ENCODE measurements around the gene KCNB1. TPM values are rescaled to one million over a fixed set of nuclear protein-coding genes. Genes with fewer than 3 reads are reported as not detected.

Gene KCNB1
- total RNA-seq, 1 experiment from 2014 or later = 0.68 TPM

GRCh38 chr20:49489688-49490087 is 7.2 kb upstream of the KCNB1 start:
- no peaks in the 10 kb centered on the region for H3K4me1 Mint-ChIP-seq
- Histone ChIP-seq H3K79me2 (ENCODE audit: insufficient read depth, low read length) (no peaks in the 10 kb centered on the region), H3K79me1 (ENCODE audit: insufficient read depth, low read depth, low read length, poor library complexity, severe bottlenecking) (no peaks in the 10 kb centered on the region), H3K56ac (ENCODE audit: insufficient read length, low read depth, low read length) (no peak overlapping the region), H3T11ph (ENCODE audit: low read length) (no peak overlapping the region), H2BK120ac (ENCODE audit: low read depth, low read length, poor library complexity, severe bottlenecking) (no peak overlapping the region), H3K23me2 (ENCODE audit: insufficient read length, low read depth, low read length, poor library complexity, severe bottlenecking) (no peaks in the 10 kb centered on the region), H4K8ac (replicated peaks; ENCODE audit: insufficient read length, low read depth, low read length) (no peak overlapping the region), H4K20me1 (ENCODE audit: control insufficient read depth, insufficient read depth, insufficient read length) (no peaks in the 10 kb centered on the region), H2BK15ac (ENCODE audit: low read depth, low read length) (no peak overlapping the region), H4K91ac (ENCODE audit: insufficient read length, low read depth, low read length) (no peak overlapping the region), H3K4ac (ENCODE audit: low read depth, low read length) (no peak overlapping the region), H2AFZ (ENCODE audit: low read length) (no peak overlapping the region), H3K23ac (ENCODE audit: insufficient read length, low read depth, low read length) (no peak overlapping the region), H3K4me2 (ENCODE audit: insufficient read depth, insufficient read length, low read length) (no peak overlapping the region), H3K27ac (ENCODE audit: insufficient read length, low read depth, low read length) (no peak overlapping the region), H2BK20ac (ENCODE audit: low read depth, low read length, poor library complexity, severe bottlenecking) (no peak overlapping the region), H3K14ac (ENCODE audit: insufficient read depth, low read length) (no peak overlapping the region), H3K9me3 (ENCODE audit: control insufficient read depth, low read depth, low read length) (no peaks in the 10 kb centered on the region), H2BK5ac (ENCODE audit: insufficient read length, low read length) (no peak overlapping the region), H3K18ac (ENCODE audit: insufficient read length, low read depth, low read length) (no peak overlapping the region), H2BK12ac (ENCODE audit: insufficient read length, low read depth, low read length) (no peak overlapping the region), H3K4me1 (ENCODE audit: insufficient read depth, low read length) (no peaks in the 10 kb centered on the region), H3K9ac (ENCODE audit: extremely low read depth, insufficient read length, low read length) (no peak overlapping the region), H2AK5ac (ENCODE audit: insufficient read length, low read length) (no peak overlapping the region), H3K27me3 (ENCODE audit: insufficient read depth, low read length) (no peaks in the 10 kb centered on the region; the same call in 1 of the 2 replicates), H4K5ac (ENCODE audit: insufficient read length, low read depth, low read length) (no peak overlapping the region)
- no peaks in the 10 kb centered on the region; a peak in 1 of 5 replicates for H3K9me3 Mint-ChIP-seq
- no peak overlapping the region for H3K27ac Mint-ChIP-seq
- H3K27me3 Mint-ChIP-seq (ENCODE audit: low read depth) = peaks cover 53% of the 10 kb centered on the region
- DNase-seq = no peak
- no peak for TF ChIP-seq CTCF (conservative IDR thresholded peaks at IDR 0.05)
- no peak overlapping the region for H3K4me3 Mint-ChIP-seq
- H3K36me3 Mint-ChIP-seq (ENCODE audit: insufficient read depth in 1 of 3, low read depth in 3 of 3) = no peaks in the 10 kb centered on the region
- no CpG with 5 or more reads among the region's 5 CpGs for WGBS (ENCODE audit: extremely low coverage, insufficient read length, low lambda C conversion rate)

All from H9 (cell line).